ENCODE results near the gene NOP9. TPM values are rescaled to one million over a fixed set of nuclear protein-coding genes. Genes with fewer than 3 reads are reported as not detected.

Gene NOP9
- total and polyA plus RNA-seq, 9 of the 15 experiments (the other 6 are each of a cell fraction or from before 2014, with no cell fraction given), result 1.0 to 27.9 (median 15.1) TPM

GRCh38 chr14:24250354-24250753 is 49.3 kb upstream of the NOP9 start:
- no peaks in the 10 kb centered on the region for H3K27me3 ChIP-seq (ENCODE audit: control insufficient read depth in 2 of 2, insufficient read depth in 2 of 2, low read length in 2 of 2)
- no peaks in the 10 kb centered on the region for H3K9me3 ChIP-seq (replicated peaks; ENCODE audit: control insufficient read depth, insufficient read depth, low read depth, low read length)
- TF ChIP-seq ZNF77 (CRISPR knock-in tag; IDR thresholded peaks at IDR 0.05) (no peak), RBM17 (IDR thresholded peaks at IDR 0.05; ENCODE audit: borderline replicate concordance, low read depth, low read length) (no peak), TAF7 (tag; IDR thresholded peaks at IDR 0.05) (no peak), YBX1 (IDR thresholded peaks at IDR 0.05) (no peak), CHAMP1 (IDR thresholded peaks at IDR 0.05) (no peak), ZBTB7A (IDR thresholded peaks at IDR 0.05; ENCODE audit: borderline replicate concordance, control insufficient read depth, low read depth, low read length) (no peak), UBTF (IDR thresholded peaks at IDR 0.05; ENCODE audit: borderline replicate concordance in 1 of 2, low read depth in 2 of 2, low read length in 2 of 2) (no peak), CHCHD3 (CRISPR knock-in tag; IDR thresholded peaks at IDR 0.05) (no peak), LCOR (CRISPR knock-in tag; IDR thresholded peaks at IDR 0.05) (no peak)
- H3K79me2 ChIP-seq (ENCODE audit: control insufficient read depth, insufficient read depth, low read length), result no peaks in the 10 kb centered on the region
- H3K9ac ChIP-seq (ENCODE audit: insufficient read depth in 1 of 2, low read depth in 2 of 2, low read length in 2 of 2), result peak overlapping the region in 1 of 2 experiments; percentile 81; a peak in 1 of 4 replicates
- no peak overlapping the region for H2AFZ ChIP-seq (ENCODE audit: low read depth, low read length)
- intact Hi-C loops (cut with micrococcal nuclease) (no loop called here), in situ Hi-C loops (cut with MboI) (no loop called here)
- no peaks in the 10 kb centered on the region for H3K9me1 ChIP-seq (ENCODE audit: control insufficient read depth, insufficient read depth, low read length)
- no peak for DNase-seq (ENCODE audit: extremely low read depth in 1 of 4, low spot score in 3 of 4)
- no TSS peak for BruUV-seq (replicated peaks)
- CTCF ChIA-PET (ENCODE audit: low intra/inter-chr PET ratio), result interaction anchor here (0.7 kb wide), 1 partner anchor 57 kb away, joined by 6 read pairs; no protein-coding TSS in a partner anchor
- 44% methylated on average over 3 of the region's 4 CpGs for WGBS (ENCODE audit: insufficient coverage, low coverage, missing lambda C conversion rate)
- no peak; the same call in 2 of the 3 replicates for ATAC-seq
- no peaks in the 10 kb centered on the region; the same call in 1 of the 3 replicates for H3K36me3 ChIP-seq (ENCODE audit: control insufficient read depth, insufficient read depth, low read length)
- no peak overlapping the region for H3K27ac ChIP-seq (ENCODE audit: extremely low read depth, low read depth, low read length)
- no peak overlapping the region for H3K4me2 ChIP-seq (ENCODE audit: insufficient read depth, low read length)
- peaks cover 4 to 10% of the 10 kb centered on the region in 2 experiments; a peak in 4 of 5 replicates for H3K4me1 ChIP-seq (replicated peaks in 1 of 2; ENCODE audit: control insufficient read depth in 2 of 2, insufficient read depth in 2 of 2, low read length in 2 of 2)
- no peak for FAIRE-seq
- no peak overlapping the region for H3K4me3 ChIP-seq
- H4K20me1 ChIP-seq (replicated peaks; ENCODE audit: control insufficient read depth, insufficient read depth, low read length), result no peaks in the 10 kb centered on the region
- POLR2A ChIA-PET, result interaction anchor here (0.7 kb wide), 1 partner anchor 12 kb away, joined by 4 read pairs; the partner anchor contains the start of gene TGM1
